NCI-H1694 (cell line): ENCODE results near the gene KLF5.

ENCODE experiments used
- DNase-seq: peaks from one replicate; lab custom pipeline; 2025; lab: John Stamatoyannopoulos, UW

Gene KLF5

DNA sequence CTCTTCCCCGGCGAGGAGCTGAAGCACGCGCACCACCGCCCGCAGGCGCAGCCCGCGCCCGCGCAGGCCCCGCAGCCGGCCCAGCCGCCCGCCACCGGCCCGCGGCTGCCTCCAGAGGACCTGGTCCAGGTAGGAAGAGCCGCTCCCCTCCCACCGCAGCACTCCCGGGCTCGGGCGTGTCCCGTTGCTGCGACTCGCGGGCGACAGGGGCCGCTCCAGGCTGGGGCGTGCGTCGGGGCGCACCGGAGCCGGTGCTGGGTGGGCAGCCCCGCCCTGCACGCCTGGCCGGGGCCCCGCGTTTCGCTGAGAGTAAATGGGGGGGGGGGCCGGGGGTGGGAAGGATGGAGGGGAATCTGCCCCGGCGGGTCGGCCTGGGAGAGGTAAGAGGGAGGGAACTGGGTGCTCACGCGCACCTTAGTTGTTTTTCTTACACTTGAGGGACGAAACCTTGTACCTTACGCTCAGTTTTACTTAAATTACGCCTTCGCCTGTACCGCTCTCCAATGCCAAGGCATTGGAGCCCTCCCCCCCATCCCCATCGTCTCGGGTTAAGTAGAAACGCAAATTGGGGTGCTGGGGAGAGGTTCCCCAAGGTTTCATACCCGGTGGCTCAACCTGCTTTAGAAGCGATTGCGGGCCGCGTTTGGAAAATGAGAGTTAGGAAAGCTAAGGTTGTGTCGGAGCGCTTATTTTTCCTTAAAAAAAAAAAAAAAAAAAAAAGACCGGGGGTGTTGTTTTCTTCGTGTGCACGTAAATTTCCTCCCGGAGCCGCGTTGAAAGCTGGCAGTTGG lies 850 bp downstream of the KLF5 start:
- no peak for DNase-seq

DNA sequence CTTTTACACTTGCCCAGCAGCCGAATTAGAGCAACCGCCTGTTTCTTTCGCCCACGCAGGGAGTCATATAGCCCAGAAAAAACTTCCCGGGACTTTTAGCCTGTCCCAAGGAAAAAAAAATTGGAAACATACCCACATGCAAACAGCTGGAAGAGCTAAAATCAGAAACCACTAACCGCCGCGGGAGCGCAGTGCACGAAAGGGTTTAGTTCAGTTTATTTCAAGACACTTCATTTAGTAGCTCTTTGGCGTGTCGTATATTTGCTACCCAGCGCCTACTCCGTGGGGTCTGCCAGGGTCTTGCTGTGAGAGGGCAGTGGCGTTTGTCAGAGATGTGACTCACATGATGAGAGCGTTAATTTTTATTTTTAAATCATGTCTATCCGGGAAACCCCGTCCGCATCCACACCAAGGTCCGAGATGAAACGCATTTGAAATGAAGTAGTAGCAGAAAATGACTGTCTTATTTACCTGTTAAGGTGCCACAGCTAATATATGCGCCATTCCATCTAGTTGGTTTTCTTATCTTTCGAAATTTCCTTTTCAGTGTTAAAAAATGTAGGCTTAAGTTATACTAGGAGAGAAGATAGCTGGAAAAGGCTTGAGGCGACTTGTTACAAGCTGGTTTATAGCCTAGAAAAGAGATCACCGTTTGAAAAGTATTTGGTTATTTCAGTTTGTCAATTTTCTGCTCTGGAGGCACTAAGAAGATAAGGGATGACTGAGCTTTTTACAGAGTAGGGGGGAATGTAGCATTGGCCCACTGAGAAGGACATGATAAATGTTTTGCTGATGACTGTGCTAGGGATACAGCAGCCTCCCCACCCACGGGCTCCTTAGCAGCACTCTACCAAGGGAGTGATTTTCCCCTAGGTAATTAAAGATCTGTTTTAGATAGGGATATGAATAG lies 1.7 kb downstream of the KLF5 start:
- DNase-seq: no peak

DNA sequence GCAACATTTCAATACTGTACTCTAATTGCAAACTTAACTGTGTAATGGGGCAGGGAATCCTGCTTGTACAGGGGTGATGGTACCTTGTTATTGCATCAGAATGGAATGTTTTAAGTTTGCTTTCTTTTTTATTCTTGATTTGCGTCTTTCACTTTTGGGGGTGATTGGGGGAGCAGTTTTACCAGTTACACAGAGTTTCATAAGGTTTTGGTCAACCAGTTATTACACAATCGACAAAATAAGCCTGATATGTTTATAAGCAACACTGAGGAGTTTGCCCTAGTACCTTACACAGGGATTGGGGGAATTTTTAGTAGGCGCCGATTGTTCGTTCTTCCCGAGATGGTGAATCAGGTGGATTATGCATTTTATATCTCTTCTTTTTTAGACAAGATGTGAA lies 2.7 kb downstream of the KLF5 start:
- DNase-seq: no peak

DNA sequence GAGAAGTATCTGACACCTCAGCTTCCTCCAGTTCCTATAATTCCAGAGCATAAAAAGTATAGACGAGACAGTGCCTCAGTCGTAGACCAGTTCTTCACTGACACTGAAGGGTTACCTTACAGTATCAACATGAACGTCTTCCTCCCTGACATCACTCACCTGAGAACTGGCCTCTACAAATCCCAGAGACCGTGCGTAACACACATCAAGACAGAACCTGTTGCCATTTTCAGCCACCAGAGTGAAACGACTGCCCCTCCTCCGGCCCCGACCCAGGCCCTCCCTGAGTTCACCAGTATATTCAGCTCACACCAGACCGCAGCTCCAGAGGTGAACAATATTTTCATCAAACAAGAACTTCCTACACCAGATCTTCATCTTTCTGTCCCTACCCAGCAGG lies 3.1 kb downstream of the KLF5 start:
- DNase-seq: no peak

DNA sequence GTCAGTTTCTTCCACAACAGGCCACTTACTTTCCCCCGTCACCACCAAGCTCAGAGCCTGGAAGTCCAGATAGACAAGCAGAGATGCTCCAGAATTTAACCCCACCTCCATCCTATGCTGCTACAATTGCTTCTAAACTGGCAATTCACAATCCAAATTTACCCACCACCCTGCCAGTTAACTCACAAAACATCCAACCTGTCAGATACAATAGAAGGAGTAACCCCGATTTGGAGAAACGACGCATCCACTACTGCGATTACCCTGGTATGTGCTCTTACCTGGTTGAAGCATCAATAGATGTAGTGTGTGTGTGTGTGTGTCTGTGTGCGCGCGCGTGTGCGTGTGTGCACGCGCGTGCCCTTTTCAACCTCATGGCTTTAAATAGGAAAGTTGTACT lies 3.7 kb downstream of the KLF5 start:
- DNase-seq: no peak

DNA sequence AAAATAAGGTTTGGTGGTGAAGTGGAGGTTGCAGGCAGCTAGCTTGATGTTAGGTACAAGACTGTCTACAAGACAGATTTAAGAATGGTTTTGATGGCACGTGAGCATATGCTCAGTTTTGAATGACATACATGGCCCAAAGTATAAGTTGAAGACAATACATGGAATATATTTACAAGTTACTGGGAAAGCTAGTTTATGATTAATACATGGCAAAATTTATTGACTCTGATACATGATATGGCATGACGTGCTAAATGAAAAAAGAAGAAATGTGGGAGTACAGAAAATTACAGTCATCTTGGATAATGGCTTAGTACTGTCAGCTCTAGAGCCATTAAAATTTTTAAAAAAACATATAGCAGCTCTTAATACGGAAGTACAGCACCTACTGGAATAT lies 4.4 kb downstream of the KLF5 start:
- no peak for DNase-seq

DNA sequence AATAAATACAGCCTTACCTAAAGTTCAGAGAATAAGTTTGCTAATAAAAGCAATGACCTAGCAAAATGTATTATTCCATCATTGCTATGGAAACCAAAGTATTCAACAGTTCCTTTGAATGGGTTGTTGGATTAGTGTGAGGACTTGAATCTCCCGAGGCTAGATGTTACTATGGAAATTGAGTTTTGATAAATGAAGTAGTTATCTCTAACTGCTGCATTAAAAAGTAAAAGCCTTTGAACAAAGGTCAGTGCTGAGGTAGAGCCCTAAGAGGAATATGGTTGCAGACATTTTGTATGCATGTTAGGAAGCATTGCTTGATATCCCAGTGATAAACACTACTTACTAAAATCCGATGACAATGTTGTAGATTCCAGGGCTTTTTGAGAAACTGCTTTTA lies 6.2 kb downstream of the KLF5 start:
- no peak for DNase-seq

DNA sequence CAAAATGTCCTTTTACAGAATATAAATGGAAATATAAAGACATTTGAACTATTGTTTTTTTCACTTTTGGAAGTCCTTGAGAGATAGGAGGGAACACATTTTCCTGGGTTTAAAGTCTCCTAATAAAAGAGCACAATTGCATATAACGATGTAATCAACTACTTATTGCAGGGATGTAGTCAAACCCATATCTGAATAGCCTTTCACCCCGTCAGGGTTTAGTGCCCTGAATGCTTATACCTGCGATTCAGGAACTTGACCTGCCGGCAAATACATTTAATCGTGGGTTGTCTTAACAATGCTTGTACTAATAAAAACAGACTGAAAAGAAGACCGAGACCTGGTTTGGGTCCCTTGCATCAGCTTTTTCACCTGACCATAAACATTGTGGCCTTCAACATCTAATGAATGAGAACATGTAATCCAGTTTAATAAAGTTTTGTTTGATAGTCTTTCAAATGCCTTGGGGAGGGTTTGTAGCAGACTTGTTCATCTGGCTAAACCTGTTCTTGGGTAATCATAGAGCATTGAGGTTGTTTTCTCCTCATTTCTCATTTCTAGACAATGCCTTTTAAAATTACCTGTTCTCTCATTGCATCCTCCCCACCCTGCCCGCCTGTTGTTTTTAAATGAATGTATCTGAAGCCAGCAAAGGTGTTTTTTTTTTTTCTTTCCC lies 7.0 kb downstream of the KLF5 start:
- DNase-seq: no peak

DNA sequence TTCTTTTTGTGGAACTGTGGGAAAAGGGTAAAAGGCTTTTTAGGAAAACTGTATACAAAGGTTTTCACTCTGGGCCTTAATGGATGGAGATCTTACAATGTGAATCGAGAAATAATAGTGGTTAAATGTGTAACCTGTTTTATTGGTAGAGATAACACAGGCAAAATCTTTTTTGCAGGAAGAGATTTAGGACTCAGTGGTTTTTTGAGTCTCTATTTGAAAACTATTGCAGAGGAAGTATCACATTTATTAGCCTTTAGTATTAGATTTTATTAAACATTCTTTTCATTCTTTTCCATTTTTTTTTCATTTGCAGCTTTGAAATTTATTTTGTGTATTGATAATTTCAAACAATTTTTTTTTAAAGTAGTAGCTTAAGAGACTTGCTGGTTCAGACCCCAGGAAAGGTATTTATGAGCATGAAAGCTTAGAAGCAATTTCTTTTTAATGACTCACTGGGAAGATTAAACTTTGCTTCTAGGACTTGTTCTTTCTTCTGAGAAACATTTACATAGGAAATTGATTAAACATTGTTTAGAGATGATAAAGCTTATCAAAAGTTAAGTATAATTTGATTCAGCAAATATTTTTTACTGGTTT lies 10.5 kb downstream of the KLF5 start:
- no peak for DNase-seq

DNA sequence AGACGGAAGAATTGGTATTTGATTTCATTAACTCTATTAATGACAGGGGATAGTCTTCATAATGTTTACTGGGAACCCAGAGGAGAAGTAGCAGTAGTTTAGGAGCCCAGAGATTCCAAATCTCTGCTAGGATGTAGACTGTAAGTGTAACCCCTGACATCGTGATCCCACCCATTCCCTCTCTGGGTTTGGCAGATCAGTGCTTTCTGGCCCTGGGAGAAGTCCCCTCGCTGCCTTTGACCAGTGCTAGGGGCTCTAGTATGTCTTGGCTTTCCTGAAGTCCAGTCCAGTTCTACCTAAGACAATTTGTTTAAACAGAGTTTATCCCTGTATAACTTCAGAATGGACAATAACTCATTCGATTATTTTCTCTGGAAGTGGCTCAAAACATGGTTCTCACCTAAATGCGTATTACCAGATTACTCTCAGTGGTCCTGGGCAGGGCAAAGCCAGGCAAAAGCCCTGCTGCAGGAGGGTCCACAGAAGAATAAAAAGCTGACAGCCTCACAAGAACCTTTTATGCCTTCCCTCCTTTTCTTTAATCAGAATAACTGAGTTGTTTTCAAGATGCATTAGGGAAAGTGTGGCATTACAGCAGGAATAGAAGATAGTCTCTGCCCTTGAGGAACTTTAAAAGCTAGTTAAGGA lies 11.8 kb downstream of the KLF5 start:
- DNase-seq: no peak

DNA sequence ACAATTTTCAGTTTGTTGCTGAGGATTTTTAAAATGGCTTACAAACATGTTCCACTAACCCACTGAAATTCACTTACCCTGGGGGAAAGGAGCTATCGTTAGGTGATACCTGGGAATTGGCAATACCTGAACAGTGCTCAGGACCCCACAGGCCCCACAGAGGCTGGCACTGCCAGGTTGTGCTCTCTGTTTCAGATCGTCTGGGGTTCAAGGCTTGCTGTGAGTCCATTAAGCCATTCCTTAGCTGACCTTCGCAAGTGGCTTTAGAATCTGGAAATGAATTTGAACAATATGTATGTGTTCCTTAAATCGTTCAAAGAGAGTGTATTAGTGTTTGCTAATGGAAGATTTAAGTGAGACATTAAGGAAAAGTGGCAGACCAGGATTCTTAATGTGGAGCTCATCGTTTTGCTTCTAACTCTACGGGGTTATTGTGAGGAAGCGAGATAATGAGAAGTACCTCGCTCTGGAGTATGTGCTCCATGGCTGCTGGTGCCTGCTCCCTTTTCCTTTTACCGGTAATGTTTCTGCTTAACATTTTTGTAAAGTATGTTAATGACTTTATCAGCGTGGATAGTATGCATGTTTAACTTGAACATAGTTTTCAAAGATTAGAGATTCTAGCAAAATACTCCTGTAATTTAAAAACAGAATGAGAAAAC lies 13.6 kb downstream of the KLF5 start:
- DNase-seq: no peak

DNA sequence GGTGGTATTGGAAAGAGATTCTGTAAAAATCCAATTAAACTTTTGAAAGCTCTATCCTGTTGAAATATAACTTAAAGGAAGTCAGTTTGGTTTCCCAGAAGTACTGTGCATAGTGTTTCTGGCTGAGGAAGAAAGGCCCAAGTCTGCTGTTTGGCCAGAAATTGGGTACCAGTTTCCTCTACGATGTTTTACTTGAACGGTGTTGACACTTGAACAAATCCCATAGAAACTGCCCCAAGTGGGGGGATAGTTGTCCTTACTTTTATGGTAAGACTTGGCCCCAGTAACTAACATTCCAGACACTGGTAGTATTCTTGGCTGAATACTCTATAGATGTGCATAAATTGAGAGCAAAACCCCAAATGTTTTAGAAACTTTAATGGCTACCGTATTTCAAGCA lies 14.2 kb downstream of the KLF5 start:
- no peak for DNase-seq

DNA sequence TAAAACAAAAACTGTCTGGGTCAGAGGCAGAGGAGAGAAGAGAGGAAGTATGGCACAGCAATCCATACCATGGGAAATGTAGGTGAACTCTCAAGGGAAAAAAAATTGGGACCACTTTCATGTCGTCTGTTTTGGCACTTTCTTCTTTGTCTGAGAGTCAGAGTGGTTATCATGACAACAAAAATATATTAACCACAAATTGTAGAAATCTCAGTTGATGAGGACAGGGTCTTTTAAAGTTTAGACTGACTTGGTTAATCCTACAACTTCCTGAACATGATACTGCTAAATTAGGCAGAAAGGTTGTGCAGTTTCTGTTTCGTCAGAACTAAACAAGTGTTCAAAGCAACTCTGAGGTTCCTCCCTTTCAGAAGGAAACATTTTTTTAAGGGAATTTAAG lies 15.2 kb downstream of the KLF5 start:
- no peak for DNase-seq

DNA sequence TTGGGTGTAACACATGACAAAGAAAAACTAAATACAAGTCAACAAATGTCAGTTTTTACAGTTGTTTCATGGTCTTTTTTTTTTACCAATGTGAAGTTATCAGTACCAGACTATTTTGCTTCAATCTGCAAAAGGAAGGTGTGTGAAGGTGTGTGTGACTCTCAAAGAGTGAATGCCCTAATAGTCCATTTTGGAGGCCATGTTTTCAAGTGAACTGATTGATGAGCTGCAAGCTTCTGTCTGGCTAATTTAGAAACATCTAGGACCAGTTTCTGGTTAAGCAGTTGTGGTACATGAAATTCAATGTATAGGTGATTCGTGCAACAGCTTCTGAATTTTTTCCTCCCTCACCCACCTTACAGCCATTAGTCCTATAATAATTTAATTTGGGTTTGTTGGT lies 16.1 kb downstream of the KLF5 start:
- DNase-seq: no peak

DNA sequence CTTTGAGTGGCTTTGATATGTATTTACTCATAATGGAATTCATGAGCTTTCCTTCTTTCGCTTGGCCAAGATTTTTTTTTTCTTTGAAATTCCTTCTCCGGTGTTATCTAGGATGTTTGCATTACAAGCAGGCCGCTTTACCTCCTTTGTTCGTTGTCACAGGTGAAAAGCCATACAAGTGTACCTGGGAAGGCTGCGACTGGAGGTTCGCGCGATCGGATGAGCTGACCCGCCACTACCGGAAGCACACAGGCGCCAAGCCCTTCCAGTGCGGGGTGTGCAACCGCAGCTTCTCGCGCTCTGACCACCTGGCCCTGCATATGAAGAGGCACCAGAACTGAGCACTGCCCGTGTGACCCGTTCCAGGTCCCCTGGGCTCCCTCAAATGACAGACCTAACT lies 16.7 kb downstream of the KLF5 start:
- DNase-seq: no peak

DNA sequence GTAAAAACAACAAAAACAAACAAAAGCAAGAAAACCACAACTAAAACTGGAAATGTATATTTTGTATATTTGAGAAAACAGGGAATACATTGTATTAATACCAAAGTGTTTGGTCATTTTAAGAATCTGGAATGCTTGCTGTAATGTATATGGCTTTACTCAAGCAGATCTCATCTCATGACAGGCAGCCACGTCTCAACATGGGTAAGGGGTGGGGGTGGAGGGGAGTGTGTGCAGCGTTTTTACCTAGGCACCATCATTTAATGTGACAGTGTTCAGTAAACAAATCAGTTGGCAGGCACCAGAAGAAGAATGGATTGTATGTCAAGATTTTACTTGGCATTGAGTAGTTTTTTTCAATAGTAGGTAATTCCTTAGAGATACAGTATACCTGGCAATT lies 17.1 kb downstream of the KLF5 start:
- no peak for DNase-seq

DNA sequence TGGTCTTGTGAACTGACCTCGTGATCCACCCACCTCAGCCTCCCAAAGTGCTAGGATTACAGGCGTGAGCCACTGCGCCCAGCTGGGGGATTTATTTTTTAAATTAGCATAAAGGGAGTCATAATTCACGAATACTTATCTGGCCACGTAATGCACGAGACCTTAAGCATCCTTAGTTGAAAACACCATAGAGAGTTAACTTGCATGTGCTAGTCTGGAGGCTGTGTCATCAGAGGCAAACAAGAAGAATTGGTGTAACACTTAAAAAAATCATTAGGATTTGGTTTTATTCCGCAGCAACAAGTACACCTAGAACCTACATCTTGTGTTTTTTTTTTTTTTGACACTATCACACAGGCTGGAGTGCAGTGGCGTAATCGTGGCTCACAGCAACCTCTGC lies 19.1 kb downstream of the KLF5 start:
- no peak for DNase-seq

DNA sequence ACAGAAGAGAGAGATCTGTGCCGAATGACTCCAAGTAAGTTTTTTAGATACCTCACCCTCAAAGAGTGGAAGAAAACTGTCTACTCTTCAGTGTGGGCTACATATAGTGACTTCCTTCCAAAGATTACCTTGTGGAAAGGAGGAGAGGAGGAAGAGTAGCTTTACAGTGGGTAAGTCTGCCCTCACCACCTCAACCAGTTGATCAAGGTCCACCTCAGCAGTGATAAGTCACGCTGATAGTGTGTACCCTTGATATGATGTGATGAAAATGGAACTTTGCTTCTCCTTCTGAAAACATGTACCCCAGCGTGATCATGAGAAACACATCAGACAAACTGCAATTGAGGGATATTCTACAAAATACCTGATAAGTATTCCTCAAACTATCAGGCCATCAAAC lies 20.6 kb downstream of the KLF5 start:
- no peak for DNase-seq

DNA sequence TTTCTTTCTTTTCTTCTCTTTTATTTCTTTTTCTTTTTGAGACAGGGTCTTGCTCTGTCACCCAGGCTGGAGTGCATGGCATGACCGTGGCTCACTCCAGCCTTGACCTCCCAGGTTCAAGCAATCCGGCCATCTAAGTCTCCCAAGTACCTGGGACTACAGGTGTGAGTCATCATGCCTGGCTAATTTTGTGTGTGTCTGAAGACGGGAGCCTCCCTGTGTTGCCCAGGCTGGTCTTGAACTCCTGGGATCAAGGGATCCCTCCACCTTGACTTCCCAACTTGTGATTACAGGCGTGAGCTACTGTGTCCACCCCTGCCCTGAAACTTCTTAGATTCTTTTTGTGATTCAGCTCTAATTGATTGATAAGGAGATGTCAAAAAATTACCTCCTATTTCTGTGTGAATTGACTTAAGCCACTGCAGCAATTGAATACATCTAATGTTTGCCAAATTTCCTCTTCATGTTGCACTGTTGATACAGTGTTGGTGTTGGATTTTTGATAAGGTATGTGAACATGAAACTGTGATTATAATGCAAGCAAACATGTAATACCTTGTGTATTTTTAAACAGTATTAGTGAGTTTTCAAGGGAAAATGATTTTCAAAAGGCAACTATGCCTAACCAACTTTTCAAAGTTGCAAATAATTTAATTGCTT lies 22.6 kb downstream of the KLF5 start:
- DNase-seq: no peak

DNA sequence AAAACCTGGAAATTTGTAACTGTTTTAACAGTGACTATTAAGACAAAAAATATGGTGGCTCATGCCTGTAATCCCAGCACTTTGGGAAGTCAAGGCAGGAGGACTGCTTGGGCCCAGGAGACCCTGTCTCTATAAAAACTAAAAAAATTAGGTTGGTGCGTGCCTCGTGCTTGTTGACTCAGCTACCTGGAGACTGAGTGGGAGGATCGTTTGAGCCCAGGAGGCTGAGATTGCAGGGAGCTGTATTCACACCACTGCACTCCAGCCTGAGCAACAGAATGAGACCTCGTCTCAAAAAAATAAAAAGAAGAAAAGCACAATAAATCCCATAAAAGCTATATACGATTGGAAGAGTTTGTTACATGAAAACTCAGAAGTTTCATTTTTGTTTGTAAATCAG lies 23.7 kb downstream of the KLF5 start:
- DNase-seq: no peak

DNA sequence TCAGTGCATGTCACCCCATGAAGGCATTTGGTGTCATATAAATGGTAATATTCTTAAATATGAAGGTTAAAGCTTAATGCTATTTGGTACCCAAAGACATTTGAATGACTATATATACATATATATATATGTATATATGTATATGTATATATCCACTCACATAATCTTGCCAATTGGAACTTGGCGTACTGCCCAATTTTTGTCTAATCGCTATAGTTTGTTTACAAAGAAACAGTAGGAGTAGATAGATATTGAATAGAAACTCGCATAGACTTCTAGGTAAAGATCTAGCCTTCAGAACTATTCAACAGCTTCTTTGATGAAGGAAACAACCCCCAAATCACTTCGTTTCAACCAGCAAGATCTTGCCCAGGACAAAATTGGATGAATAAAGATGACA lies 24.1 kb downstream of the KLF5 start:
- DNase-seq: no peak
